ENCODE data around the gene ATP5ME.
"Not testable (repeated sequence)": the region's sequence is repeated elsewhere in the genome, so short reads cannot be mapped to it uniquely, and the experiment has no call there.

The ATP5ME gene

GRCh38 chr4:668219-668618 lies 5.9 kb downstream of the ATP5ME start:
- not testable (repeated sequence) for DNase-seq (ENCODE audit: low spot score)

GRCh38 chr4:667545-667925 lies 6.5 kb downstream of the ATP5ME start:
- DNase-seq (ENCODE audit: low spot score), result no peak

DNA sequence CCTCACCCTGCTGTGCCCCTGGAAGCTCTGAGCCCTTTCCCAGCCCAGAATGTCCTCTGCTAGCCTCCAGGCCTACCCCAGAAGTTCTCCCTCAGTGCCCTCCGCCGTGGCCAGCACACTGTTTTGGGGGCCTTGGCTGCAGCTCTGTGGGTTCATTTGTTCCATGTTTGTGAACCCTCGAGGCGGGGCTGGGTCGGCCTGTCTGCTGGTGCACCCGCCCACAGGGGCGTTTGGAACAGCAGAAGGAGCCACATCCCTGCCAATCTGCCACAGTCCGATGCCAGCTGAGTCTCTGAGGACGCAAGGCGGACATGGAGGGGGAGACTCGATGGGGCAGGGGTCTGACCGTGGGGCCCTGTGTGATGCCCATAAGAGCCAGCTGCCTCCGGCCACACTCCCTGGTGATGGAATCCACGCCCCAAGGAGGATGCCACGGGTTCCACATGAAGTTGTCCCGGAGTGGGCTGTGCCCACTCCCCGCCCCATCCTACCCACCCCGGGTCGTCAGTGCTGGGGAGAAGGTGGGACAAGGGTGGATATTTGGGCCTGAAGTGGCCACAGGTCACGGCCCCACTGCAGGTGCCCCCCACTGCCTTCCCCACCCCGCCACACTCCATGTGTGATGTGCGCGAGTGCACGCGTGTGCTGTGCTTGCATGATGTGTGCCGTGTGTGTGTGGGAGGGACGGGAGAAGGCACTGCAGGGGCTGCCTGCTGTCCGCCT lies 7.1 kb downstream of the ATP5ME start:
- no peak for DNase-seq (ENCODE audit: low spot score)

GRCh38 chr4:666436-666810 lies 7.7 kb downstream of the ATP5ME start:
- DNase-seq (ENCODE audit: low spot score), result no peak

DNA sequence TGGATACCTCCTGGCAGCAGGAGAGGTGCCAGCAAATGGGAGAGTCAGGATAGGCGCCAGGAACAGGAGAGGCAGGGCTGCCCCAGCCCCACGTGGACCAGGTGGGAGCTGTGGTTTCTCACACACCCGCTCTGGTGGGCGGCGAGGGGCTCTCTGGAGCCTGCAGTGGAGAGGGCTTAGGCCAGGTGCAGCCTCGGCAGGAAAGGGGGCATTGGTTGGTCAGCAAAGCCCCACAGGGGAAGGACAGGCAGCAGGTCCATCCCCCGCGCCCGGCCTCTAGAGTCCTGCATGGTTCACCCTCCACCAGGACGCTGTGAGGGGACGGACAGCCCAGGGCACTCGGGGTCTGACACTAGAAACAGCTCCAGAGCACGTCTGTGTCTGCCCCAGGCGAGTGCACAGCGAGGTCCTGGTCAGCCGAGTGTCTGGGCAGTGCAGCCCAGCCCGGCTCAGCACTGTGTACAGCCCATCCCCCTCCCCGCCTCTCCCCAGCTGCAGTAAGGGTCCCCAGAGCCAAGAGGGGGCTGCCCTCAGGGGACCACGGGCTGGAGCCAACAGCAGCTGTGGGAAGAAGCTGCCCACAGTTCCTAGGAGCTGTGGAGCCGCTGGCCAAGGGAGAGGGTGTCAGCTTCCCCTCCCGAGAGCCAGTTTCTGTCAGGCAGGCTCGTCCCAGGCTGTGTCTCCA lies 8.2 kb downstream of the ATP5ME start:
- DNase-seq (ENCODE audit: low spot score), result no peak

DNA sequence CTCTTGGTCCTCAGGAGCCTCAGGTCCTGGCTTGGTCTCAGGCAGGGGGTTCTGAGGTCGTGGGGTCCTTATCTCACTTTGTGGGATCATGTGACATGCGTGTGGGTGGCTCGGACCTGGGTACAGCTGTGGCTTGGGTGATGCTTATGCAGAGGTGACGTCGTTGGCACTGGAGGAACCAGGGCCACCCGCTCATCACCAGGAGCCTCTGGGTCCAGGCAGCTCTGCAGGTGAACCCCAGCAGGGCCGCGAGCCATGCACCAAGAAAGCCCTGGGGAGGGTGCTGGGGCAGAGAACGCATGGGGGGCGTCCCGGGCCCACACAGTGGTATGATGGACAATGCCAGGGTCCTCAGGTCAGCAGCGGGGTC lies 8.7 kb downstream of the ATP5ME start:
- no peak for DNase-seq (ENCODE audit: low spot score)

GRCh38 chr4:664713-665231 lies 9.3 kb downstream of the ATP5ME start:
- DNase-seq (ENCODE audit: low spot score), result no peak

DNA sequence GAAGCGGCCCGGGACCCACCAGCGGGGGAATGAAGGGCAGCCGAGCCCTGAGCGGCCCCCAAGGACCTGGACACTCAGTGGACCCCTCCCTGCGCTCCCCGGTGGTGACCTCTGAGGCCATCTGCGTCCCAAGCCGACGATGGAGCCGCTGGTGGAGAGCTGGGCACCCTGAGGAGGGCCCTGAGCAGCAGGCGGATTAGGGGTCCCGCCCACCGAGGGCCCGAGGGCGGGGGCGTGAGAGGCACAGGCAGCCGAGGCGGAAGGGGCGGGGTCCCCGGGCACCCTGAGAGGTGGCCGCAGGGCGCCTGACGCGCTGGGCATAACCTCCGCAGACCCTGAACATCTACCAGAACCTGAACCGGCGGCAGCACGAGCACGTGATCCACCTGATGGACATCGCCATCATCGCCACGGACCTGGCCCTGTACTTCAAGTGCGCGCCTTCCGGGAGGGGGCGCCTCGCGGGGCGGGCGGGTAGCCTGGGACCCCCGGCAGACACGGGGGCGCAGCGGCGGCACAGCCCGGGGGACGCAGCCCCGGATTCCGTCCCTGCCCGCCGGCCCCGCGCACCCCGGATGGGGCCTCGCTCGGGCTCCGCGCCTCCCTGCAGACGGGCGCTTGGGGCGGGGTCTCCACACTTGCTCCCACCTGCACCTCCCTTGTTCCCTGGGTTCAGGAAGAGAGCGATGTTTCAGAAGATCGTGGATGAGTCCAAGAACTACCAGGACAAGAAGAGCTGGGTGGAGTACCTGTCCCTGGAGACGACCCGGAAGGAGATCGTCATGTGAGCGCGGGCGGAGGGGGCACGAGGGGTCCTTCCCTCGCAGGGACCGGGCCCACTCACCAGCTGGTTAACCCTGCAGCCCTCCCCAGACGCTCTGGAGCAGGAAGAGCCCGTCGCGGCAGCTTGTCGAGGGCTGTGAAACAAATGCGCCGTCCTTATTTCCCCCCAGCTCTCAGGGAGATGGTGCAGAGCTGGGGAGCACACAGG lies 10.3 kb downstream of the ATP5ME start:
- DNase-seq (ENCODE audit: low spot score), result no peak

- DNase-seq (ENCODE audit: low spot score), result no peak
Observed at GRCh38 chr4:663046-663437, 11.0 kb downstream of the ATP5ME start.

DNA sequence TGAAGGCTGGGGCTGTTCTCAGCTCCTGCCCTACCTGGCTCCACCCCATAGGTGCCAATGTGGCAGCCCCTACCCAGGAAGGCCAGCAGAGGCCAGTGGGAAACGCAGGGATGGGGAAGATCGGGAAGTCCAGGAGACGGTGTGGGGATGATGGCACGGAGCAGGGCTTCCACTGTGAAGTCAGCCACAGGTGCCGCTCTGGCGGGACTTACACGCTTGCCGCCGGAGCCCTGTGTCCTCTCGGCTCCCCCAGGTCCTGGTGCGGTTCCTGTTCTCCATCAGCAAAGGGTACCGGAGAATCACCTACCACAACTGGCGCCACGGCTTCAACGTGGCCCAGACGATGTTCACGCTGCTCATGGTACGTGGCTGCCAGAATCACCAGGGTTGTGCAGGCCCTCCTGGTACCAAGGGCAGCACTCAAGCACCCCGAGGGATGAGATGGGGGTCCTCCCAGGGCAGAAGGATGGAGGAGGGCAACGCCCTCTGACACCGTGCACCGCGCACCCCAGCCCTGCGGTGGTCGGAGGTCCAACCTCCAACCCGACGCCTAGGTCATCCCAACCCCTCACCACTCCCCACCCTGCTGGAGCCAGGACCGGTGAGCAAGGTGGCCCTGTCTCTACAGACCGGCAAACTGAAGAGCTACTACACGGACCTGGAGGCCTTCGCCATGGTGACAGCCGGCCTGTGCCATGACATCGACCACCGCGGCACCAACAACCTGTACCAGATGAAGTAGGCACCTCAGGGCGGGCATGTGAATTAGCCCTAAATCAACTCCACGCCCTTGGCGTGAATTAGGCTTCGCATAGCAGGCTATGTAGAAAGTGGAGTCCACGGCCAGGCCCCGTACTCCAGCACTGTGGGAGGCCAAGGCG lies 12.0 kb downstream of the ATP5ME start:
- no peak for DNase-seq (ENCODE audit: low spot score)

GRCh38 chr4:661231-661630 lies 12.8 kb downstream of the ATP5ME start:
- no peak for DNase-seq (ENCODE audit: low spot score)

DNA sequence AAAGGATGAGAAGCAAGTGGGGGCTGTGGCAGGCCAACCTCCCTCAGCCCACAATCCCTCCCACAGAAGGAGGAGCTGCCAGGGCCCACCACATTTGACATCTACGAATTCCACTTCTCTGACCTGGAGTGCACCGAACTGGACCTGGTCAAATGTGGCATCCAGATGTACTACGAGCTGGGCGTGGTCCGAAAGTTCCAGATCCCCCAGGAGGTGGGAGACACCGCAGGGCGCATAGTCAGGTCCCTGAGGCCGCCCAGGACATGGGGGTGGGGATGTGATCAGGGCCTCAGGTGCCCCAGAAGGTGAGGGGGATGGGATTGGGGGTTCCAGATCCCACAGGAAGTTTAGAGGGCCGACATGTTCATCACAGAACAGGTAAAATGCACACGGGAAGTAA lies 13.7 kb downstream of the ATP5ME start:
- DNase-seq (ENCODE audit: low spot score), result no peak

DNA sequence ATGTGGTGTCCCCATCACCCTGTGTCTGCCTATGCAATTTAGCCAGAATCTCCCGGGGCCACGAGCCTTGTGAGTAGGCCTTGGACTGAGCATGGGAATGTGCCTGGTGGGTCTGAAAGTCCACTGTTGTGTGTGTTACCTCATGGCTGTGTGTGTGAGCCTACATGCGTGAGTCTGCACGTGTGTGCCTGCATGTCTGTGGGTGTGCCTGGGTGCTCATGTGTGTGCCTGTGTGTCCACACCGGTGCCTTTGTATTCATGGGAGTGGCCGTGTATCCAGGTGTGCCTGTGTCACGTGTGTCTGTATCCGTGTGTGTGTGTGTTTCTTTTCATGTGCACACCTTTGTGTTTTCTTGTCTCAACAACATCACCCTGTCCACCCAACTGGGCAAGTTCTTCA lies 14.2 kb downstream of the ATP5ME start:
- no peak for DNase-seq (ENCODE audit: low spot score)

- no peak for DNase-seq (ENCODE audit: low spot score)
Observed at GRCh38 chr4:658681-659667, 15.1 kb downstream of the ATP5ME start.

DNA sequence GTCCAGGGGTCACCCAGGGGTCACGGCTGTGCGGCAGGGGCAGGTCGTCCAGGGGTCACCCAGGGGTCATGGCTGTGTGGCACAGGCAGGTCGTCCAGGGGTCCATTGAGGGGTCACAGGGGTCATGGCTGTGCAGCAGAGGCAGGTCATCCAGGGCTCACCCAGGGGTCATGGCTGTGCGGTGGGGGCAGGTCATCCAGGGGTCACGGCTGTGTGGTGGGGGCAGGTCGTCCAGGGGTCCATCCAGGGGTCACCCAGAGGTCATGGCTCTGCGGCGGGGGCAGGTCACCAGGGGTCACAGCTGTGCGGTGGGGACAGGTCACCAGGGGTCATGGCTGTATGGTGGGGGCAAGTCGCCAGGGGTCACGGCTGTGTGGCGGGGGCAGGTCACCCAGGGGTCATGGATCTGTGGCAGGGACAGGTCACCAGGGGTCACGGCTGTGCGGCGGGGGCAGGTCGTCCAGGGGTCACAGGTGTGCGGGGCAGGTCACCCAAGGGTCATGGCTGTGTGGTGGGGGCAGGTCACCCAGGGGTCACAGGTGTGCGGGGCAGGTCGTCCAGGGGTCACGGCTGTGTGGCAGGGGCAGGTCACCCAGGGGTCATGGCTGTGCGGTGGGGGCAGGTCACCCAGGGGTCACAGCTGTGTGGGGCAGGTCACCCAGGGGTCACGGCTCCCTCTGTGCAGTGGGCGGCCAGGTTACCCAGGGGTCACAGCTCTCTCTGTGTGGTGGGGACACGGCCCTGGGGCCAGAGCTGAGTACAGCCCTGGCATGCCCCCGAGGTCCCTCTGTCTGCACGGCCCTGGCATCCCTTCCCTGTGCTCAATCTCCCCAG lies 16.0 kb downstream of the ATP5ME start:
- DNase-seq (ENCODE audit: low spot score), result no peak

DNA sequence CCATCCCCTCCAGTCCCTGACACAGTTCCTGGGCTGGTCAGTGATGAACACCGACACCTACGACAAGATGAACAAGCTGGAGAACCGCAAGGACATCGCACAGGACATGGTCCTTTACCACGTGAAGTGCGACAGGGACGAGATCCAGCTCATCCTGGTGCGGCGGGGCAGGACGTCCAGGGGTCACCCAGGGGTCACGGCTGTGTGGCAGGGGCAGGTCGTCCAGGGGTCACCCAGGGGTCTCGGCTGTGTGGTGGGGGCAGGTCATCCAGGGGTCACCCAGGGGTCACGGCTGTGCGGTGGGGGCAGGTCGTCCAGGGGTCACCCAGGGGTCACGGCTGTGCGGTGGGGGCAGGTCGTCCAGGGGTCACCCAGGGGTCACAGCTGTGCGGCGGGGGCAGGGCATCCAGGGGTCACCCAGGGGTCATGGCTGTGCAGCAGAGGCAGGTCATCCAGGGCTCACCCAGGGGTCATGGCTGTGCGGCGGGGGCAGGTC lies 16.7 kb downstream of the ATP5ME start:
- DNase-seq (ENCODE audit: low spot score), result no peak

DNA sequence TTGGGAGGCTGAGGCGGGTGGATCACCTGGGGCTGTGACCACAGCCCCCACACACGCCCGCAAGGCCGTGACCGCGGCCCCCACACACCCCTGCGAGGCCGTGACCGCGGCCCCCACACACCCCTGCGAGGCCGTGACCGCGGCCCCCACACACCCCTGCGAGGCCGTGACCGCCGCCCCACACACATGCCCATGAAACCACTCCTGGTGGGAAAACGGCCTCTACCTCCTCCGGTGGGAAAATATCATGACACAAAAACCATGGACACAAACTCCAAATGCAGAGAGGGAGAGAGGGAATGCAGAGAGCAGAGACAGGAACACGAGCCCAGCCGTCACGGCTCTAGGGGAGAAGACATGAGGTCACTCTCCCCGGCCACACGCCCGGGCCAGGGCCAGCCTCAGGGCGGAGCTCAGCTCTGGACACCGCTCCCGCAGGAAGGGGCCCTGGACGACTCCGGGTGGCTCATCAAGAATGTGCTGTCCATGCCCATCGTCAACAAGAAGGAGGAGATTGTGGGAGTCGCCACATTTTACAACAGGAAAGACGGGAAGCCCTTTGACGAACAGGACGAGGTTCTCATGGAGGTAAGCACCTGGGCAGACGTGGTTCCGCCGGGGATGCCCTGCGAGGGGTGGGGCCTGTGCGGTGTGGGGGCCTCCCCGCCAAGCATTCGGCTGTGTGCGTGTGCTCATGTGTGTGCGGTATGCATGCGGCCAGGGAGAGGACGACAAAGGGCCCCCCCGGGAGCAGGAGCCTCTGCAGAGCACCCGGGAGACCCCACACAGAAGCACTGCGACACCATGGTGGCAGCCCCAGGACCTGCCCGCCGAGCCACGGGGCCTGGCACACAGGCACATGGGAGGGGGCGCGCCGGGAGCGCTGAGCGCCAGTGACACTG lies 17.4 kb downstream of the ATP5ME start:
- DNase-seq (ENCODE audit: low spot score), result no peak

All from AG20443 (cell line).